K562 treated with DMSO at 1 percent for 12 hours (cell line): Measurements from ENCODE around the gene IL18BP. TPM values are rescaled to one million over a fixed set of nuclear protein-coding genes. Genes with fewer than 3 reads are reported as not detected.

ENCODE experiments used
- total RNA-seq: library from RNA; unstranded; fragments of 300-600 nt; gene quantifications from 2 replicates; pipeline ENCODE4 v1.2.3, GENCODE V29; 2022; ENCODE audit not compliant: insufficient read depth

Gene IL18BP
- total RNA-seq = 4.1 and 11.1 TPM in 2 replicates

GRCh38 chr11:71998649-71999310 is at the start of gene IL18BP:
Gene IL18BP (plus strand): TSS chr11:71998909. CDS start chr11:71999985, 1,076 bp downstream.

Other genes with a start within 250 kb of the IL18BP start
- not detected in 2 replicates for gene DEFB108B, start 165.7 kb upstream of the IL18BP start, total RNA-seq
- gene DEFB131B, start 120.5 kb upstream of the IL18BP start, total RNA-seq = not detected in 2 replicates
- gene XNDC1N, start 70.3 kb upstream of the IL18BP start, total RNA-seq = 2.5 TPM in 1 of 2 replicates, not detected in the other
- 18.3 and 37.7 TPM in 2 replicates for gene RNF121, start 69.9 kb upstream of the IL18BP start, total RNA-seq
- 67.0 and 140 TPM in 2 replicates for gene NUMA1, start 81.6 kb downstream of the IL18BP start, total RNA-seq
- gene LRRC51, start 81.9 kb downstream of the IL18BP start, total RNA-seq = 4.2 and 8.4 TPM in 2 replicates
- 89.8 and 103 TPM in 2 replicates for gene LAMTOR1, start 104.4 kb downstream of the IL18BP start, total RNA-seq
- gene TOMT, start 107.0 kb downstream of the IL18BP start, total RNA-seq = not detected in 2 replicates
- 48.3 and 57.6 TPM in 2 replicates for gene ANAPC15, start 113.8 kb downstream of the IL18BP start, total RNA-seq
- not detected in 2 replicates for gene FOLR3, start 136.8 kb downstream of the IL18BP start, total RNA-seq
- gene FOLR1, start 193.2 kb downstream of the IL18BP start, total RNA-seq = 17.4 and 22.8 TPM in 2 replicates
- gene FOLR2, start 217.9 kb downstream of the IL18BP start, total RNA-seq = not detected in 2 replicates
- gene INPPL1, start 225.9 kb downstream of the IL18BP start, total RNA-seq = 42.4 and 90.5 TPM in 2 replicates
- gene PHOX2A, start 245.3 kb downstream of the IL18BP start, total RNA-seq = not detected in 2 replicates